Thoracic aorta (tissue), 2 donors: ENCODE data around the gene PRDM16. TPM values are rescaled to one million over a fixed set of nuclear protein-coding genes. Genes with fewer than 3 reads are reported as not detected.

Experiments used
- ATAC-seq: fragments of 150-250 bp; one replicate; pipeline ENCODE4 v1.8.0; 2017; ENCODE audit warnings: low read depth; ENCODE audit not compliant: insufficient number of reproducible peaks, low FRiP score
- DNase-seq: peaks from one replicate; pipeline ENCODE4 v3.0.0-alpha.2; 2020; ENCODE audit warnings: low spot score
- H3K27ac ChIP-seq, 2 donors: fragments of 200-600 bp; sonication (generic); 1 replicate in 1 of 2; 2 replicates in 1 of 2; pipeline ENCODE4 v1.5.1; 2016; ENCODE audit warnings: mild to moderate bottlenecking in 2 of 2, moderate library complexity in 2 of 2
- H3K27me3 ChIP-seq: fragments of 200-600 bp; sonication (generic); replicated peaks from 2 replicates; pipeline ENCODE4 v1.6.0; 2016; ENCODE audit warnings: mild to moderate bottlenecking; ENCODE audit not compliant: insufficient read depth
- H3K36me3 ChIP-seq: fragments of 200-600 bp; sonication (generic); one replicate; pipeline ENCODE4 v1.5.1; 2016
- H3K4me1 ChIP-seq, 2 donors: fragments of 200-600 bp; sonication (generic); 1 replicate in 1 of 2; 2 replicates in 1 of 2; pipeline versions ENCODE4 v1.5.1 to v1.6.0; 2016; ENCODE audit warnings: low read depth in 2 of 2, mild to moderate bottlenecking in 1 of 2; ENCODE audit not compliant: control insufficient read depth in 1 of 2
- H3K4me3 ChIP-seq: fragments of 200-600 bp; sonication (generic); 2 replicates; pipeline ENCODE4 v1.5.1; 2016; ENCODE audit warnings: mild to moderate bottlenecking
- H3K9me3 ChIP-seq: fragments of 200-600 bp; sonication (generic); 2 replicates; pipeline ENCODE4 v1.5.1; 2016
- total RNA-seq, 2 donors: library from RNA; depleted of rRNA; stranded (reverse); fragments of >200 nt; gene quantifications; one replicate each; pipeline versions ENCODE4 v1.1.0 to v1.2.3, GENCODE V29; 2016
- TF ChIP-seq, protein P1 (sequence below): fragments of 200-600 bp; sonication (generic); IDR thresholded peaks from one replicate; pipeline ENCODE4 v1.5.1; 2019; ENCODE audit warnings: antibody characterized with exemption

The PRDM16 gene
- total RNA-seq, 2 donors from 2014 or later = 68.9 to 85.4 TPM

DNA sequence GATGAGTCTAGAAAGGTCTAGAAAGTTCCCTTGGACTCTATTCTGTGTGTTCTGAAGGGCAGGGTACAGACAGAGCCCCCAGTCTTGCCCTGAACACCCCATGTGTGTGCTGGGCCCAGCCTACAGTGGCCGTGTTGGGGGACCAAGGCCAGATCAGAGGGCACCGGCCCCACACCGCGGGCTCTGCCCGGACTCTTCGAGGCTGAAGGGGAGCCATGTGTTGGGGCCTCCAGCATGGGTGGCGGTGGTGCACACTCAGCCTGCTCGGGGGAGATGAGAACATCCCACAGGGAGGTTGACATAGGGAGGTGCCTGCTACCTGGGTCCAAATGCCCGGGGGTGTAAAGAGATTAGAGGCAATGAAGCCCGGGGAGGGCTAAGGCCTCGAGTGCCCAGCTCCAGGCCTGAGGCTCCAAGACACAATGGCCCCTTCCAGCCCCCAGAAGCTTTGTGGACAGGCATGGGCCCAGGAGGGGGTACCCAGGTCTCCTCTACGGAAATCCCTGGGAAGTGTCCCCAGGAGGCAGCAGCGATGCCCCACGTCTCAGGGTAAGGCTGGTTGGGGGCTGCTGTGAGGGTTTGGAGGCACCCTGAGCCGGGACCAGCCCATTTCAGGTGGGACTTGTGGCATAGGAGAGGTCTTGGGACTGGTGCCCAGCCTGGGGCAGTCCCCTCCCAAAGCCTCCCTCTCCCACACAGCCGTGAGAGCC is 397.5 kb downstream of the PRDM16 start:
- H3K4me1 ChIP-seq = no peaks in the 10 kb centered on the region
- H3K36me3 ChIP-seq = no peaks in the 10 kb centered on the region
- no peaks in the 10 kb centered on the region for H3K9me3 ChIP-seq
- ATAC-seq (no peak), DNase-seq (no peak)
- H3K27ac ChIP-seq = no peak overlapping the region
- no peak overlapping the region for H3K4me3 ChIP-seq
- H3K27me3 ChIP-seq = no peaks in the 10 kb centered on the region
- TF ChIP-seq, protein P1, sequence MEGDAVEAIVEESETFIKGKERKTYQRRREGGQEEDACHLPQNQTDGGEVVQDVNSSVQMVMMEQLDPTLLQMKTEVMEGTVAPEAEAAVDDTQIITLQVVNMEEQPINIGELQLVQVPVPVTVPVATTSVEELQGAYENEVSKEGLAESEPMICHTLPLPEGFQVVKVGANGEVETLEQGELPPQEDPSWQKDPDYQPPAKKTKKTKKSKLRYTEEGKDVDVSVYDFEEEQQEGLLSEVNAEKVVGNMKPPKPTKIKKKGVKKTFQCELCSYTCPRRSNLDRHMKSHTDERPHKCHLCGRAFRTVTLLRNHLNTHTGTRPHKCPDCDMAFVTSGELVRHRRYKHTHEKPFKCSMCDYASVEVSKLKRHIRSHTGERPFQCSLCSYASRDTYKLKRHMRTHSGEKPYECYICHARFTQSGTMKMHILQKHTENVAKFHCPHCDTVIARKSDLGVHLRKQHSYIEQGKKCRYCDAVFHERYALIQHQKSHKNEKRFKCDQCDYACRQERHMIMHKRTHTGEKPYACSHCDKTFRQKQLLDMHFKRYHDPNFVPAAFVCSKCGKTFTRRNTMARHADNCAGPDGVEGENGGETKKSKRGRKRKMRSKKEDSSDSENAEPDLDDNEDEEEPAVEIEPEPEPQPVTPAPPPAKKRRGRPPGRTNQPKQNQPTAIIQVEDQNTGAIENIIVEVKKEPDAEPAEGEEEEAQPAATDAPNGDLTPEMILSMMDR = no peak

DNA sequence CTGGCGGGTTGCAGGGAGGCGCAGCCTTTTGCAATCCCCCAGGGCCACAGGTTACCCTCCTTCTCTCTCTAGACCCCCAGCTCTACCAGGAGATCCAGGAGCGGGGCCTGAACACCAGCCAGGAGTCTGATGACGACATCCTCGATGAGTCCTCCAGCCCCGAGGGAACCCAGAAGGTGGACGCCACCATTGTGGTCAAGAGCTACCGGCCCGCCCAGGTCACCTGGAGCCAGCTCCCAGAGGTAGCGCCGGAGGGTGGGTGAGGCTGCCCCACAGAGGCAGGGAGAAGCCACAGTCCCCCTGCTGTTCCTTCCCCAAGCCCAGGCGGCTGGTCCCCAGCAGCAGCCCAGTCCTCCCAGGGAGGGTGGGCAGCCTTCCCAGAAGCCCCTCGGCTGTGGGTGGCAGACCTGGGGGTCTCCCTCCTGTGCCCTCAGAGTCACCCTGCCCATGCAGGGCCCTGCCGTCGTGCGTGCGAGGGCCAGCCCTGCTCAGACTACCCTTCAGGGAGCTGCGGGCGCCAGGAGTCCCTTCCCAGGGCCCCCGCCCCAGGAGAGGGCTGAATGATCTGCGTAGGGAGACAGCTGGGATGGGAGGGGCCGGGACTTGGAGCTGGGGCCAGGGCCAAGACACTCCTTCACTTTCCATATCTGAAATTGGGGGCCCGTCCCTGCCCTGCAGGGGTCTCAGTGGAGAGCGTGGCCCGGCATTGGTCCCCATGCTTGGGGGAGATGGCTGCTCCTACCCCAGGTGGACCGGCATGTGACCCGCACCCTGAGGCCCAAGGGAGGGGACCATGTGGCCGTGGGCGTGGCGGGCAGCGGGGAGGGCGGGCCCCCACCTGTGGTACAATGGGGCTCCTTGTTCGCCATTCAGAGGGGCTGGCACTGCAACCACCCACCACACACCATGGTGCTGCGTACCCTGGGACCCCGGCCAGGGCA is 398.4 kb downstream of the PRDM16 start:
- Histone ChIP-seq H3K4me3 (no peak overlapping the region), H3K27me3 (no peaks in the 10 kb centered on the region), H3K36me3 (no peaks in the 10 kb centered on the region), H3K27ac (no peak overlapping the region), H3K9me3 (no peaks in the 10 kb centered on the region), H3K4me1 (no peaks in the 10 kb centered on the region)
- TF ChIP-seq, protein P1 = no peak
- no peak for DNase-seq
- ATAC-seq = no peak

DNA sequence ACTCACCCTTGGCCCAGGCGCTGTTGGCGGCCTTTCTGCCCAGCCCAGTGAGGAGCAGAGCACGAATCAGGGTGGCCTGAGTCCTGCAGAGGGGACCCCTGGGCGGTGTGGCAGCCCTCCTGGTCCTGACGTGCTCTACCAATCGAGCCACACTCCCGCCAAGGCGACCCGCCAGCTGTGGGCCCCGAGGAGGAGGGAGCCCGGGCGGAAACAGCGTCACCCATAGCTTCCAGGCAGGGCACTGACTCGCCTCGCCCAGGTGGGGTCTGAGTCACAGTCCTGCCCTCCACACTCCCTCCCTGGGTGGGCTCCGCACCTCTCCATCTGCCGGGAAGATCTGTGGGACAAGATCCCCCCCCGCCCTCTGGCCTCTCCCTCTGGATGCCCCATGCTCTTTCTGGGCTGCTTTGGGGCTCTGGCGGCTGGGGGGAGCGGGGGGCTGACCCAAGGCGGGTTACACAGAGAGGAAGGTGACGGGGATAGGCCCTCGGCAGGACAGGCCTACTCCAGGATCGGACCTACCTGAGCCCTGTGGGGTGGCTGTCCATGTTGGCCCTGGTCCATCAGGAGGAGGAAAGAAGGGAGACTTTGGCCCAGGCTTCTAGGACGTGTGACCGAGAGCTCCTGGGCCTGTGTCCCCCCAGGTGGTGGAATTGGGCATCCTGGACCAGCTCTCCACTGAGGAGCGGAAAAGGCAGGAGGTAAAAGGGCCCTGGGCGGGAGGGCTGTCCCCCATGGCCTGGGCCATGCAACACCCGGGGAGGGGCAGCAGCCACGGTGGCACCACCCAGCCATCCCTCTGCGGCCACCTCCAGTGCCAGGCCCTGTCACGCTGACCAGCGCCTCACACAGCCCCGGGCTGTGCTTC is 399.5 kb downstream of the PRDM16 start:
- no peaks in the 10 kb centered on the region for H3K9me3 ChIP-seq

DNA sequence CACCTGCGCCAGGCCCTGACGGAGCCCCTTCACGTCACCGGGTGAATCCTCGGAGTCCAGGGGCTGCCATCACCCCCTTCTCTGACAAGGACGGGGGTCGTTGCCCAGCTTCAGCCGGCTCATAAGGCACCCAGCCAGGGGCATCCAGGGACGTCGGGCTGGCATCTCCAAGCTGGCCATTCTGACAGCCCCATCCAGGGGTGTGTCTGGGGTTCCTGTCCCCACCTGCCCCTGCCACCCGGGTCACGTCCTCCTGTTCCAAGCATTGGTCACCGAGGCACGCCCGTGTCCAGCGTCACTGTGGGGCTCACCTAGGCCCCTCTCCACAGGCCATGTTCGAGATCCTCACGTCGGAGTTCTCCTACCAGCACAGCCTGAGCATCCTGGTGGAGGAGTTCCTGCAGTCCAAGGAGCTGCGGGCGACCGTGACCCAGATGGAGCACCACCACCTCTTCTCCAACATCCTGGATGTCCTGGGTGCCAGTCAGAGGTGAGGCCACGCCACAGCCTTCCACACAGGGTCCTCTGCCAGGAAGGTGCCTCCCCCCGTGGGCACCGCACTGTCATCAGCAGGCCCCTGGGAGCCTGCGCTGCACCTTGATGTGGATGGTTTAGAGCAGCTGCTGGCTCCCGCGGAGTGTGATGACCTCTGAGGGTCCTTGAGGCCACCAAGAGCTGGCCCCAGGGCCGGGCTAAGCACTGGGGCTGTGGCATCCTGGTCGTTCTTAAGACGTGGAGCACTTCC is 400.3 kb downstream of the PRDM16 start:
- H3K4me1 ChIP-seq = no peaks in the 10 kb centered on the region
- H3K27me3 ChIP-seq = no peaks in the 10 kb centered on the region
- ATAC-seq = no peak

More for the DNA sequence above, 399.5 kb downstream of the PRDM16 start:
- Histone ChIP-seq H3K36me3 (no peaks in the 10 kb centered on the region), H3K27ac (no peak overlapping the region), H3K4me1 (no peaks in the 10 kb centered on the region), H3K4me3 (no peak overlapping the region), H3K27me3 (no peaks in the 10 kb centered on the region)
- TF ChIP-seq, protein P1 = no peak
- DNase-seq (no peak), ATAC-seq (no peak)

More for the DNA sequence above, 400.3 kb downstream of the PRDM16 start:
- H3K9me3 ChIP-seq = no peaks in the 10 kb centered on the region
- no peak overlapping the region for H3K4me3 ChIP-seq
- TF ChIP-seq, protein P1 = no peak
- no peak for DNase-seq
- H3K36me3 ChIP-seq = no peaks in the 10 kb centered on the region
- H3K27ac ChIP-seq = no peak overlapping the region
